Panc1 (cell line): ENCODE data around the gene HRCT1.

Source experiments
- POLR2AphosphoS5 ChIP-seq: IDR thresholded peaks from 2 replicates; pipeline ENCODE4 v1.6.1; 2012; ENCODE audit warnings: mild to moderate bottlenecking, low read depth, low read length, moderate library complexity
- TF ChIP-seq, protein P1 (sequence below): fragments of 450-650 bp; IDR thresholded peaks from 2 replicates; pipeline ENCODE4 v1.5.1; 2017; ENCODE audit warnings: mild to moderate bottlenecking

DNA sequence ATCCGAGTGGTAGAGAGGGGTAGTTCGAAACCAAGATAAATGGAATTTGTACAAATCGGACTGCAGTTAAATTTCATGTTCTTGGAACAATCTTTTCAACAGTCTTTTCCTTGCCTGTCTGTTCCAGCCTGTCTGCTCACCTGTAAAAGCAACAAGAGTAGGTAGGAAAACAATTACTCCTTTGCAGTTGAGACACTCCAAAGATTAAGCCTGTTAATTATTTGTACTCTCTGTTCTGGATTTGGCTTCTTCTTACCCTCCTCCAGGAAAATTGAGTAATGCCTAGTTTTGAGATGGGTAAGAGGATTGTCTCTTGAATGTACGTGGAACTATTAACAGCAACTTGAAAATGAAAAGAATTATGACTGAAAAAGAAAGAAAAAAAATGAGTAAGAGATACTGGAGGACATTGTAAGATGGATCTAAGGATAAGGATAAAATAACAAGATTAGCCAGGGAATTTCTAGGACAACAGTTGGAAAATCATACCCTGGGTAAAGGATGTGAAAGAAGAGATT is 27.6 kb downstream of the HRCT1 start:
- TF ChIP-seq, protein P1, sequence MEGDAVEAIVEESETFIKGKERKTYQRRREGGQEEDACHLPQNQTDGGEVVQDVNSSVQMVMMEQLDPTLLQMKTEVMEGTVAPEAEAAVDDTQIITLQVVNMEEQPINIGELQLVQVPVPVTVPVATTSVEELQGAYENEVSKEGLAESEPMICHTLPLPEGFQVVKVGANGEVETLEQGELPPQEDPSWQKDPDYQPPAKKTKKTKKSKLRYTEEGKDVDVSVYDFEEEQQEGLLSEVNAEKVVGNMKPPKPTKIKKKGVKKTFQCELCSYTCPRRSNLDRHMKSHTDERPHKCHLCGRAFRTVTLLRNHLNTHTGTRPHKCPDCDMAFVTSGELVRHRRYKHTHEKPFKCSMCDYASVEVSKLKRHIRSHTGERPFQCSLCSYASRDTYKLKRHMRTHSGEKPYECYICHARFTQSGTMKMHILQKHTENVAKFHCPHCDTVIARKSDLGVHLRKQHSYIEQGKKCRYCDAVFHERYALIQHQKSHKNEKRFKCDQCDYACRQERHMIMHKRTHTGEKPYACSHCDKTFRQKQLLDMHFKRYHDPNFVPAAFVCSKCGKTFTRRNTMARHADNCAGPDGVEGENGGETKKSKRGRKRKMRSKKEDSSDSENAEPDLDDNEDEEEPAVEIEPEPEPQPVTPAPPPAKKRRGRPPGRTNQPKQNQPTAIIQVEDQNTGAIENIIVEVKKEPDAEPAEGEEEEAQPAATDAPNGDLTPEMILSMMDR = no peak
- no peak for TF ChIP-seq POLR2AphosphoS5
